CD4-positive, alpha-beta T cell (primary cell): ENCODE measurements around the gene CMIP. TPM values are rescaled to one million over a fixed set of nuclear protein-coding genes. Genes with fewer than 3 reads are reported as not detected.

Experiments used
- ATAC-seq: fragments of 200-7000 bp; cut with Tn5 transposase; one replicate; pipeline ENCODE4 v1.10.0; 2022; ENCODE audit warnings: mild to moderate bottlenecking; ENCODE audit not compliant: poor library complexity
- CTCF ChIA-PET: fragments of 350-600 bp; sonication (Branson Sonifier 250); formaldehyde crosslinking; loops from one replicate; lab custom pipeline; 2021; ENCODE audit warnings: antibody characterized with exemption, inconsistent platforms; lab: Charles Lee
- POLR2A ChIA-PET: fragments of 350-600 bp; sonication (Branson Sonifier 250); formaldehyde crosslinking; loops from one replicate; lab custom pipeline; 2021; ENCODE audit warnings: antibody characterized with exemption, inconsistent platforms; lab: Charles Lee
- DNase-seq, 14 experiments: peaks; one replicate each; pipeline ENCODE4 v3.0.0-alpha.2; 2013 to 2020; ENCODE audit warnings: mixed read lengths in 2 of 14
- H3K27ac ChIP-seq, 2 donors: one replicate each; pipeline versions ENCODE4 v1.5.1 to v1.7.0; 2013; ENCODE audit warnings: low read length in 2 of 2, low read depth in 1 of 2, mild to moderate bottlenecking in 1 of 2
- H3K27me3 ChIP-seq, 2 experiments: 1 replicate in 1 of 2; 2 replicates in 1 of 2; pipeline versions ENCODE4 v1.6.1 to v1.7.0; 2013; ENCODE audit warnings: low read length in 2 of 2, control low read depth in 1 of 2, mild to moderate bottlenecking in 1 of 2, moderate library complexity in 1 of 2; ENCODE audit not compliant: insufficient read depth in 2 of 2, control insufficient read depth in 1 of 2
- H3K36me3 ChIP-seq: one replicate; pipeline ENCODE4 v1.6.1; 2013; ENCODE audit warnings: low read length, control low read depth; ENCODE audit not compliant: insufficient read depth
- H3K4me1 ChIP-seq: one replicate; pipeline ENCODE4 v1.6.1; 2013; ENCODE audit warnings: low read length, control low read depth; ENCODE audit not compliant: insufficient read depth
- H3K4me3 ChIP-seq: one replicate; pipeline ENCODE4 v1.5.1; 2013; ENCODE audit warnings: mild to moderate bottlenecking, low read length, moderate library complexity
- H3K9me3 ChIP-seq, 2 experiments: 1 replicate in 1 of 2; 2 replicates in 1 of 2; pipeline versions ENCODE4 v1.6.1 to v1.7.0; 2013; ENCODE audit warnings: low read length in 2 of 2, mild to moderate bottlenecking in 2 of 2, control low read depth in 1 of 2, moderate library complexity in 1 of 2; ENCODE audit not compliant: control insufficient read depth in 1 of 2, insufficient read depth in 1 of 2
- H3K27ac Mint-ChIP-seq: one replicate; pipeline ENCODE4 v1.8.0; 2020; ENCODE audit warnings: mixed read lengths
- H3K27me3 Mint-ChIP-seq: one replicate; pipeline ENCODE4 v1.8.0; 2021; ENCODE audit warnings: mixed read lengths
- H3K36me3 Mint-ChIP-seq: one replicate; pipeline ENCODE4 v1.8.0; 2021; ENCODE audit warnings: low read depth, mixed read lengths
- H3K4me1 Mint-ChIP-seq: one replicate; pipeline ENCODE4 v1.8.0; 2021; ENCODE audit warnings: low read depth, mixed read lengths
- H3K4me3 Mint-ChIP-seq: one replicate; pipeline ENCODE4 v1.8.0; 2020; ENCODE audit warnings: mild to moderate bottlenecking, mixed read lengths
- H3K9me3 Mint-ChIP-seq: one replicate; pipeline ENCODE4 v1.8.0; 2020; ENCODE audit warnings: mixed read lengths
- intact Hi-C, 2 experiments: fragments of 100-400 bp; cut with DNase I in 1 of 2; cut with micrococcal nuclease in 1 of 2; formaldehyde crosslinking; loops; one replicate each; pipeline versions ENCODE4 v1.15.1 to v1.9.0; 2023 to 2025; cut with DNase I, micrococcal nuclease
- total RNA-seq, 174 experiments: library from RNA in 2 of 174; stranded (reverse) in 2 of 174; gene quantifications; one replicate each; pipeline ENCODE4 v1.2.3 and lab custom pipeline; 2021 to 2026
- TF ChIP-seq, protein P1 (sequence below): fragments of 200-600 bp; IDR thresholded peaks from one replicate; pipeline ENCODE4 v1.8.0; 2022; ENCODE audit warnings: antibody characterized with exemption, mild to moderate bottlenecking

Gene CMIP
- total RNA-seq, 2 experiments from 2014 or later: 33.5 to 35.3 TPM

GRCh38 chr16:81562926-81563325 is 118.3 kb downstream of the CMIP start:
- ChIA-PET CTCF (no interaction called here), POLR2A (no interaction called here)
- peaks cover 0 to 16% of the 10 kb centered on the region in 2 experiments for H3K9me3 ChIP-seq
- H3K4me3 ChIP-seq: no peak overlapping the region
- H3K27me3 Mint-ChIP-seq: no peaks in the 10 kb centered on the region
- TF ChIP-seq, protein P1, sequence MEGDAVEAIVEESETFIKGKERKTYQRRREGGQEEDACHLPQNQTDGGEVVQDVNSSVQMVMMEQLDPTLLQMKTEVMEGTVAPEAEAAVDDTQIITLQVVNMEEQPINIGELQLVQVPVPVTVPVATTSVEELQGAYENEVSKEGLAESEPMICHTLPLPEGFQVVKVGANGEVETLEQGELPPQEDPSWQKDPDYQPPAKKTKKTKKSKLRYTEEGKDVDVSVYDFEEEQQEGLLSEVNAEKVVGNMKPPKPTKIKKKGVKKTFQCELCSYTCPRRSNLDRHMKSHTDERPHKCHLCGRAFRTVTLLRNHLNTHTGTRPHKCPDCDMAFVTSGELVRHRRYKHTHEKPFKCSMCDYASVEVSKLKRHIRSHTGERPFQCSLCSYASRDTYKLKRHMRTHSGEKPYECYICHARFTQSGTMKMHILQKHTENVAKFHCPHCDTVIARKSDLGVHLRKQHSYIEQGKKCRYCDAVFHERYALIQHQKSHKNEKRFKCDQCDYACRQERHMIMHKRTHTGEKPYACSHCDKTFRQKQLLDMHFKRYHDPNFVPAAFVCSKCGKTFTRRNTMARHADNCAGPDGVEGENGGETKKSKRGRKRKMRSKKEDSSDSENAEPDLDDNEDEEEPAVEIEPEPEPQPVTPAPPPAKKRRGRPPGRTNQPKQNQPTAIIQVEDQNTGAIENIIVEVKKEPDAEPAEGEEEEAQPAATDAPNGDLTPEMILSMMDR: no peak
- DNase-seq (no peak), ATAC-seq (no peak)
- peaks cover 8% of the 10 kb centered on the region for H3K4me1 ChIP-seq
- H3K4me1 Mint-ChIP-seq: peaks cover 39% of the 10 kb centered on the region
- no peak overlapping the region for H3K27ac Mint-ChIP-seq
- H3K36me3 Mint-ChIP-seq: peaks cover 3% of the 10 kb centered on the region
- no peaks in the 10 kb centered on the region for H3K36me3 ChIP-seq
- H3K27me3 ChIP-seq: no peaks in the 10 kb centered on the region
- no peaks in the 10 kb centered on the region for H3K9me3 Mint-ChIP-seq
- H3K27ac ChIP-seq: no peak overlapping the region
- no peak overlapping the region for H3K4me3 Mint-ChIP-seq
- intact Hi-C loops: no loop called here

DNA sequence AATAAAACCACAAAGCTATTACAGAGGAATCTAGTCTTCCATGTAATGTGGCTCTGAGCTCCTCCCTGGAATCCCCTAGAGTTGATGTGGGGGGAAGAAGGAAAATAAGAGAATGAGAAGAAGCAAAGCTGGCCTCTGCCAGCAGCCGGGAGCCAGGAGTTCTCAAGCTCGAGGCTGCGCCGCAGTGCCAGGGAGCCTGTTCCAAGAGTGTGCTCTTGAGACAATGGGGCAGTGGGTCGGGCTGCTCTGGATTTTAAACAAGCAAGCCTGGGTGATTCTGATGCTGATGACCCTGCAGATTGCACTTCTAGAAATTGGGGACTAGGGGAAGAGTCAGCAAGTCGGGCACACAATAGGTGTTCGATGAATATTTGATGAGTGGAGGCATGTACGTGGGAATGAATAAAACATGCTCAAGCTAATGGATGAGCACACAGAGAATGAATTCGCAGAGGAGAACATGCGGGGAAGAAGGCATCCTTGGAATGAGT is 119.9 kb downstream of the CMIP start:
- POLR2A ChIA-PET: interaction anchor here (1.1 kb wide), 1 partner anchor 10 kb away, joined by 3 read pairs; no protein-coding TSS in a partner anchor
- CTCF ChIA-PET: no interaction called here
- H3K4me3 Mint-ChIP-seq: no peak overlapping the region
- H3K9me3 ChIP-seq: peaks cover 0 to 16% of the 10 kb centered on the region in 2 experiments
- ATAC-seq (no peak), DNase-seq (no peak)
- no peaks in the 10 kb centered on the region for H3K27me3 Mint-ChIP-seq
- TF ChIP-seq, protein P1: no peak
- intact Hi-C loops: no loop called here
- no peak overlapping the region for H3K4me3 ChIP-seq
- H3K27ac Mint-ChIP-seq: no peak overlapping the region
- H3K4me1 Mint-ChIP-seq: peaks cover 43% of the 10 kb centered on the region
- peaks cover 3% of the 10 kb centered on the region for H3K36me3 Mint-ChIP-seq
- no peaks in the 10 kb centered on the region for H3K9me3 Mint-ChIP-seq
- H3K27me3 ChIP-seq: no peaks in the 10 kb centered on the region
- H3K4me1 ChIP-seq: peaks cover 18% of the 10 kb centered on the region
- no peak overlapping the region for H3K27ac ChIP-seq
- no peaks in the 10 kb centered on the region for H3K36me3 ChIP-seq

DNA sequence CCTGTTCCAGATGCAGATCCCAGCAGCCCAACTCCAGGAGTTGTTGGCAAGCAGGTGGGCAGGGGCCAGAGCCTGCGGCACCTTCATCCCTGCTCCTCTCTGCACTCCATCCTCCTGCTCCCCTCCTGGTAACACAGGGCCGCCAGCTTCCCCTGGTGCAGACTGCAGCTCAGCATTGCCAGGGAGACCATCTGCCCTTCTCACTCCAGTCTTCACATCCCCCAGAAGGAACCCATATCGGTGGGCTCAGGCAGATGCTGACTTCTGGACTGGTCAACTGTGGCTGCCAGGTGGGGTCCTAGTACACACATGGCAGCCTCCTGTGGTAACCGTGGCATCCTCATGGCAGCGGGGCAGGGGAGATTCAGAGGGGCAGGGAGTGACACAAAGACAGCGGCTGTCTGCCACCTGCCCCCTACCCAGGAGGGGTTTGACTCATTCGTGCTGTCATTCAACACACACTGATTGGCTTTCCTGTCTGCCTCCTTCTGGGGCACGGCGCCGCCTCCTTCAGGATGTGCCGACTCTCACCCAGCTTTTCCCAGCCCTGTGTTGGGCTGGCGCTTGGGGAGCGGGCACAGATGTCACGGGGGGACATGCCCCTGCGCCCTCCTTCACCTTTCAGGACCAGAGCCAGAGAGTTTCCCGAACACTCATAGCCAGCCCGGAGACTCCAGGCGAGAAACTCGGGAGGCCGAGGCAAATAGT is 120.9 kb downstream of the CMIP start:
- Histone ChIP-seq H3K36me3 (no peaks in the 10 kb centered on the region), H3K27me3 (no peaks in the 10 kb centered on the region), H3K4me3 (no peak overlapping the region), H3K27ac (no peak overlapping the region), H3K4me1 (peaks cover 18% of the 10 kb centered on the region), H3K9me3 (peaks cover 0 to 16% of the 10 kb centered on the region in 2 experiments)
- Mint-ChIP-seq H3K27ac (no peak overlapping the region), H3K36me3 (peaks cover 3% of the 10 kb centered on the region), H3K9me3 (no peaks in the 10 kb centered on the region), H3K4me1 (peaks cover 42% of the 10 kb centered on the region), H3K27me3 (no peaks in the 10 kb centered on the region), H3K4me3 (no peak overlapping the region)
- ChIA-PET CTCF (no interaction called here), POLR2A (interaction anchor here (1.1 kb wide), 1 partner anchor 11 kb away, joined by 3 read pairs; no protein-coding TSS in a partner anchor)
- no peak for ATAC-seq
- intact Hi-C loops: no loop called here
- DNase-seq: no peak
- TF ChIP-seq, protein P1: no peak
